ENCODE measurements around the gene NISCH.
A peak's percentile ranks its signal among the peaks of the same experiment; 100 is the strongest.

The NISCH gene

DNA sequence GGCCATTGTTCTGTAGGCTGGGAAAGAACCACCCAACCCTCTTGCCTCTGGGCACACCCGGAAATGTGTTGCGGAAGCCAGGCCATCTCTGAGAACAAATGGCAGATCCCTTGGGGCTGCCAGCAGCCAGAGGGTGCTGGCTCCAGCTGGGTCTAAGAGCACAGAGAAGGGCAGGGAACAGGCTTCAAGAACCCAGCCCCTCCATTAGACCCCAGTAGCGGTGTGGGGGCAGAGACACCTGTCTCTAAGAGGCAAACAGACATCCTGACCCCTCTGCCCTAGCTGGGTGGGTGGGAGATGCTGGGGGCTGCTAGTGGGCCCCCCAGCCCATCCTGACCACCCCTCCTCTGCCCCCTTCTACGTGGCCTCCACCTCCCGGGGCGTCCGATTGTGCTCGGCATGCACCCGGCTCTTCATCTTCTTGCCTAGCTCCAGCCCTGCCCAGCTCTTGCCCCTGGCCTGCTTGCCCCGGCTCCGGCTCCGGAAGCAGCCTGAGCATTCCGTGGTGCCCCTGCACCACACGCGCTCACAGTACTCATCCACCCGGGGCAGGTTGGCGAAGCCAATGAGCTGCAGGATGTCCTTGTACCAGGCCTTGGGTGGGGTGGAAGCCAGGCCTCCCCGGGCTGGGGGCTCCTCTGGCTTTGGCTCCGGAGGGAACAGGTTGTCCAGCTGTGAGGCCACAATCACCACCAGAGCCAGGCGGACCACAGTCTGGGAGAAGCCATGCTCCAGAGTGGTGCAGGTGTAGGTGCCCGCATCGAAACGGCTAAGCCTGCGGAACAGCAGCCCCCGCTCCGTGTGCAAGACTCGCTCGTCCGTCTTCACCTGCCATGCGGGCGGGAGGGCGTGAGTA lies 19.9 kb upstream of the NISCH start:
- no peak for DNase-seq (ENCODE audit: low read depth in 1 of 2, low spot score in 1 of 2)

DNA sequence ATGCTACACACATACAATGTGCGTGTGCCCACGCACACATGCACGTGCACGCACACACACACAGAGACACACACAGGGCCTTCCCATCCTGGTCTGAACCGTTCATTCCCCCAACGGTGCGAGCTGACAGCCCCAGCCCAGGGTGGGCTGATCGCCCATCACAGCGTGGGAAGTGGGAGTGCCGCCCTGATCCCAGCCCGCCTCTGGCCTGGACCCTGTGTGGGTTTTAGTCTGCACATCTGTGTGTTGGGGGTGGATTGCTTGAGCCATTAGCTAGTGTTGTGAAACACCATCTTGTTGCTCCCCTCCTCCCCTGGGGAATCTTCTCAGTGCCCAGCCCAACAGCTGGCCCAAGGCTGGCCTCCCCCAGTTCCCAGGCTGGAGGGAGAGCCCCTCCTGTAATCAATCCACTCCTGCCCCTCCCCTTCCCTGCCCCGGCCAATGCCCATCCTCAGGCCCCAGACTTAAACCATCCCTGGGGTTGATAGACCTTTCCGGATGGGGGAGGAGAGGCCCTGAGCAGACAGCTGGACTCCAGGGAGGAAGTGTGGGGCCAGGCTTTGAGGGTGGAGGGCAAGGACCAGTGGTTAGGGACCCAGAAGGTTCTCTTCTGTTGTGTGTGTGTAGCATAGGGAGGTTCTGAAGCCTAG lies 18.8 kb upstream of the NISCH start:
- DNase-seq (ENCODE audit: low read depth in 1 of 2, low spot score in 1 of 2), result no peak

- no peak for DNase-seq (ENCODE audit: low read depth in 1 of 2, low spot score in 1 of 2)
Measured at GRCh38 chr3:52437326-52438103, 17.9 kb upstream of the NISCH start.

- no peak for DNase-seq (ENCODE audit: low read depth in 1 of 2, low spot score in 1 of 2)
Measured at GRCh38 chr3:52438104-52438376, 17.4 kb upstream of the NISCH start.

DNA sequence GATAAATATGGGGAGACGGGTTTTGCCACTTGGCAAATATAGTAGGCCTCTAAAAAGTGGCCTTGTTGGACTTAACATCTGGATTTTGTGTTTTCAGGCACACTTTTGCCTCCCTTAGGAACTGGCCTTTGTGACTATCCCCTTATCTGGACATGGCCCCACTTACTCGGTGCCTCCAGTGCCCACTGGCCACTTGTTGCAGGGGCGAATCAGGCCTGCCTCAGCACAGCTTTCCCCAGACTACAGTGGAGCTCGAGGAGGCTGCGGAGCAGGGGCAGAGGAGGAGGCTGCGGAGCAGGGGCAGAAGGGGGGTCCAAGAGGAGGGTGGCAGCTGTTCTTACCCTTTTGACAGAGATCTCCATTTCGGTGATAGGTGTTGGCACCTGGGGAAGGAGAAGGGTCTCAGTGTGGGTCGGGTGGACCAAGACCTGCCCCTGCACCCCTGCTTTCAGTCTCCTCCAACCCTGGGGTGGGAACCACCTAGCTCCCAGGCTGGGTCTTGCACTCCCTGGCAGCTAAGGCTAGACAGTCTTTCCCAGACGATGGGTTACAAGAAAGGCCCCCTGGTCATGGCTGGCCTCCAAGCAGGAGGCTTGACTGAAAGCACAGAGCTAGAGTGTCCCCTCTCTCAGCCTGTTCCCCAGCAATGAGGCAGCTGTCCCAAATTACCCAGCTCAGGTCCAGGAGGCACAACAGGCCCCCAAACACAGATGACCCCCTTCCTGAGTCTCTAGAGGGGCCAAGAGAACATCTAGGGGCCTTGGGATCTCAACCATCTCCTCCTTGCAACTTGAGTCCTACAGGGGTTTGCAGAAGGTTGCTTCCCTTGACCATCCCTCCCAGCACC lies 16.6 kb upstream of the NISCH start:
- no peak for DNase-seq (ENCODE audit: low read depth in 1 of 2, low spot score in 1 of 2)

DNA sequence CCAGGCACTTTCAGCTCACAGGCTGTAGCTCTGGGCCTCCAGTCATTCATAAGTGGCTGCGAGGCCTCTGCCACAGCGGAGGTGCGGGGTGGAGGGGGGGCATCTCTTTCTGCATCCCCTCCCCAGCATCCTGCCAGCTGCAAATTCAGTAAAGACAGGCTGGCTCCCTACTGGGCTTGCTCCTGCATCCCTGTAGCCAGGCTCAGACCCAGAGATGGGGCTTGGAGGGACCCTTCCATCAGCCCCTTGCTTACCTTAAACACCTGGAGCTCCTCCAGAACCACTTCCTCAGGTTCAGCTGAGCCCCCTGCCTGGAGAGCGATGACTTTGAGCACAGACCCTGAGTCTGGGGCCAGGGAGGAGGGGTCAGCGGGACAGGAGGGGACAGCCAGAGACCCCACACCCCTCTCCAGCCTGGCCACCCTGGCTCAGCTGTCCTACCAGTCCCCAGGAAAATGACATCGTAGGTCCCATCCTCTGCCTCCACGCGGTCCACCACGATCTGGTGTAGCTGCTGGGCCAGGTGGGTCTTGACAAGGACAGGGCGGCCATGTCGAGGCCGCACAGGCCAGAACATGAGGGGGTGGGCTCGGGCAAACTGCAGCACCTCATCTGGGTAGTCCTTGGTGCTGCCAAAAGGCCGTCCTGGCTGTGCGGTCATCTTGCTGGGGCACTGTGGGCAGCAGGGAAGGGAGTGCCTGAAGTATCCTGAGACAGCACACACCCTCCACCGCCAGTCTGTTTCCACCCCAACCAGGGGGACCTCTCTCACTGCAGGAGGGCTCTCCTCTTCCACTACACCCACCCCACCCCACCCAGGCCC lies 15.8 kb upstream of the NISCH start:
- DNase-seq (ENCODE audit: low read depth in 1 of 2, low spot score in 1 of 2), result no peak

- DNase-seq (ENCODE audit: low read depth in 1 of 2, low spot score in 1 of 2), result no peak
Measured at GRCh38 chr3:52440249-52440551, 15.2 kb upstream of the NISCH start.

DNA sequence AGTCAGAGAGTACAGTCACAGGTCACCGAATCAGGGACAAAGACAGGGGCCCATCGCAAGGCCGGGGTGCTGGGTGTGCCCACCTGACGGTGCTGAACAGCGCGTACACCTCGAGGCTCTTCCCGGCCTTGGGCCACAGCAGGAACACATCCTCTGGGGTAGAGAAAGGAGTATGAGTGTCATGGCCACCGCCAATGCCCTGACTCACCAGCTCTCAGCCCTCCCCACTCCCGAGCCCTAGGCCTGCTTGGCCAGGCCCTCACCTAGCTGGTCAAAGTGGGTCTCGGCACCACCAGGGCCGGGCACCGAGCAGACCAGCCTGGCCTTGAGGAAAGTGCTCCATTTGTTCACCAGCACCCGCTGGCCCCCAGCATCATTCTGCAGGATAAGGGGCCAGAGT lies 14.7 kb upstream of the NISCH start:
- no peak for DNase-seq (ENCODE audit: low read depth in 1 of 2, low spot score in 1 of 2)

GRCh38 chr3:52441091-52441771 lies 14.2 kb upstream of the NISCH start:
- no peak for DNase-seq (ENCODE audit: low read depth in 1 of 2, low spot score in 1 of 2)

- no peak for DNase-seq (ENCODE audit: low read depth in 1 of 2, low spot score in 1 of 2)
Measured at GRCh38 chr3:52441772-52442332, 13.6 kb upstream of the NISCH start.

GRCh38 chr3:52442409-52443267 lies 12.8 kb upstream of the NISCH start:
- no peak for DNase-seq (ENCODE audit: low read depth in 1 of 2, low spot score in 1 of 2)

DNA sequence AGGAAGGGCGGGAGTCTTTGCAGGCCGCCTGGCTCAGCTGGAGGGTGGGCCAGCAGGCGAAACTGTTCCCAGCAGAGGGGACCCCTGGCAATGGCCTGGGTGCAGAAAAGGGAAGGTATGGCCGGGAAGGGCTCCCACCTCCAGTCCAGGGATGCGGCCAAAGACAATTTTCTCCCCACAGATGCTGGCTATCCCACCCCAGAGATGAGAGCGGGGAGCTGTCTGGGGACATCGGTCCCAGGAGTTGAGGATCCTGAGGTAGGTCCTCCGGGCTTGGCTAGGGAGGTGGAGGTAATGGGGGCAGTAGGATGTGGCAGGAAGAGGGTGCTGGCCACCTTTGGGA lies 12.2 kb upstream of the NISCH start:
- no peak for DNase-seq (ENCODE audit: low read depth in 1 of 2, low spot score in 1 of 2)

DNA sequence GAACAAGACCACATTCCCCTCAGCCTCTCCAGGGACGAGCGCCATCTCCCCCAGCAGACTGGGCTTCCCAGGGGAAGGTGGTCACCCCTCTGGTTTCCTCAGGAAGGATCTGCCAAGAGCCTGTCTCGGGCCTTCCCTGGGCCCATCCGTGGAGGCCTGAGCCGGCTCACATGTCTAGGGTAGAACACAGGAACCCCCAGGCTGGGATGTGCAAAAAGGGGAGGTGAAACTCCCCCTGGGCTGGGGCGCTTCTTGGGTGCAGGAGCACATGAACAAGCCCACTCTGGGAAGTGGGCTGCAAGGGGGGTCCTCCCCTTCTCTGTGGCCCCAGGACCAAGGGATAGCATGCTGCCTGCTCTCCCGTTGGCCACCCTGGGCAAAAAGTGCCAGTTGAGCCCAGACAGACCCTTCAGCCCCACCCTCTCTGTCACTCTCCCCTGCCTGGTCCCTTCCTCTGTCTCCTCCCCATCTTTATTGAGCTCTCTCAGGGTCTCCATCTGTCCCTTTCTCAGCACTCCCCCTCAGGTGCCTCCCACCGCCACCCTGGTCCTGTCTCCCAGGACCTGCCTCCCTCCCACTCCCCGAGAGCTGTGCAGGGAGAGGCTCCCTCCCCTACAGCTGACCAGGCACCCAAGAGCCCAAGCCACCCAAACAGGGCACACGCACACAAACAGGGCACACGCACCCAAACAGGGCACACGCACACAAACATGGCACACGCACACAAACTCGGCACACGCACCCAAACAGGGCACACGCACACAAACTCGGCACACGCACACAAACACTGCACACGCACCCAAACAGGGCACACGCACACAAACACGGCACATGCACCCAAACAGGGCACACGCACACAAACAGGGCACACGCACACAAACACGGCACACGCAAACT lies 11.4 kb upstream of the NISCH start:
- no peak for DNase-seq (ENCODE audit: low read depth in 1 of 2, low spot score in 1 of 2)

DNA sequence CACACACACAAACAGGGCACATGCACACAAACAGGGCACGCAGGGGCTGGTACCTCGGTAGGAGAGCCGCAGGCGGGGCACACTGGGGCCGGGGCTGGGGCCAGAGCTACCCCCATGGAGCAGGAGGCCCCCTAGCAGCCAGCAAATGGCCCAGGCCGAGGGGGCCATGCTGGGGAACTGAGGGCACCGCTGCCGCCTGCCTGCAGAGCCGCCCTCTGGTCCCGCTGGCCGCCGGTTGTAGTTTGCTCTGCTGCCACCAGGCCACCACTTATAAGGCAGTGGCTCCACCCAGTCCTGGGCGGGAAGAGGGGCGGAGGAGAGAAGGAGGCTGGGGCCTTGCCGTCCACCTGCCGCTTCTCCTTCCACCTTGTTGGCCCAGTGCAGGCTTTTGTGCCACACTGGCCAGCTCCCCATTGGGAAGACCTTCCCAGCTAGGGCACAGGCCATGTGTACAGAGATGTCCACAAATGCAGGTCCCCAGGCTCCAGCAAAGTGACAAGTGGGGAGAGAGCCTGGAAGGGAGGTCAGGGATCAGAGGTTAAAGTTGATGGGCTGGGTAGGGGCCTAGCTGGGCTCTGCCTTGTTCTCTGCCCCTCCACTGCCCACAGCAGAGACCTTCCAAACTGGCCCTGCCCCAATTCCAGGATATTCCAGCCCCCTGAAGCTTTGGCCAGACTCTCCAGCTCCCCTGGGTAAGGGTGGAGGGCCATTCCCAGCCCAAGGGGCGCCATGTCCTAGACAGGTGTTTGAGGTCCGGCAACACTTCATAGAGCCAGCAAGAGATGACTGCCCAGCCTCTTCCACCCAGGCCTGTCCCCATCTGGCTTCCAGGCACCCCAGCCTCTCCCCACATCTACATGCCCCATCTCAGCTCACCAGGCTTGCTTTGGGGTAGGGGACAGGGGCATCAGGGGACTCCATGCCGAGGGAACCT lies 10.3 kb upstream of the NISCH start, which contains the start of gene SEMA3G:
Gene SEMA3G (minus strand): TSS at position 244 of the 934 bp plus-strand sequence. CDS start 76 bp downstream, at position 168.
- peak; percentile 50 to 58 for DNase-seq (ENCODE audit: low read depth in 1 of 2, low spot score in 1 of 2)

- no peak for DNase-seq (ENCODE audit: low read depth in 1 of 2, low spot score in 1 of 2)
Measured at GRCh38 chr3:52446042-52446441, 9.4 kb upstream of the NISCH start.

- DNase-seq (ENCODE audit: low read depth in 1 of 2, low spot score in 1 of 2), result peak; percentile 51 to 52
Measured at GRCh38 chr3:52446631-52447511, 8.5 kb upstream of the NISCH start.
